Activated T-helper 1 cell treated with anti-CD3 and anti-CD28 coated beads, Interleukin-2, amount 50 U/mL, for 16 hours (primary cell): ENCODE results near the gene WFIKKN2.
A peak's percentile ranks its signal among the peaks of the same experiment; 100 is the strongest.
"Not testable (repeated sequence)": the region's sequence is repeated elsewhere in the genome, so short reads cannot be mapped to it uniquely, and the experiment has no call there.

Experiments used
- DNase-seq, 2 donors: peaks; one replicate each; pipeline ENCODE4 v3.0.0-alpha.2; 2020; ENCODE audit warnings: low read depth in 1 of 2, low spot score in 1 of 2

Gene WFIKKN2

GRCh38 chr17:50853781-50854180, 18.4 kb downstream of the WFIKKN2 start:
- DNase-seq: no peak

GRCh38 chr17:50855708-50856330, 20.4 kb downstream of the WFIKKN2 start:
- DNase-seq: no peak

- DNase-seq: no peak
Observed at GRCh38 chr17:50856431-50856830, 21.0 kb downstream of the WFIKKN2 start.

GRCh38 chr17:50858486-50859225, 23.3 kb downstream of the WFIKKN2 start:
- no peak for DNase-seq

- not testable (repeated sequence) for DNase-seq
Observed at GRCh38 chr17:50859727-50860126, 24.3 kb downstream of the WFIKKN2 start.

GRCh38 chr17:50861334-50861676, 25.9 kb downstream of the WFIKKN2 start:
- no peak for DNase-seq

- DNase-seq: no peak
Observed at GRCh38 chr17:50861822-50862528, 26.6 kb downstream of the WFIKKN2 start.

- DNase-seq: no peak
Observed at GRCh38 chr17:50863221-50863843, 27.9 kb downstream of the WFIKKN2 start.

- DNase-seq: no peak
Observed at GRCh38 chr17:50863931-50864330, 28.5 kb downstream of the WFIKKN2 start.

- DNase-seq: no peak
Observed at GRCh38 chr17:50864747-50865059, 29.3 kb downstream of the WFIKKN2 start.

- peak; percentile 18 to 22 for DNase-seq
Observed at GRCh38 chr17:50865060-50865867, 29.9 kb downstream of the WFIKKN2 start.

GRCh38 chr17:50865868-50866260, 30.5 kb downstream of the WFIKKN2 start:
- DNase-seq: no peak

- DNase-seq: peak; percentile 96
Observed at GRCh38 chr17:50866261-50866949, 31.0 kb downstream of the WFIKKN2 start, which contains the start of gene TOB1. TOB1 (minus strand) TSS chr17:50866354; CDS start chr17:50864017, 2,337 bp downstream.

GRCh38 chr17:50866950-50867362, 31.6 kb downstream of the WFIKKN2 start:
- peak; percentile 41 to 42 for DNase-seq

- peak; percentile 64 to 69 for DNase-seq
Observed at GRCh38 chr17:50867363-50868139, 32.2 kb downstream of the WFIKKN2 start.

- no peak for DNase-seq
Observed at GRCh38 chr17:50868140-50868438, 32.7 kb downstream of the WFIKKN2 start.

- no peak for DNase-seq
Observed at GRCh38 chr17:50868602-50869001, 33.2 kb downstream of the WFIKKN2 start.

- no peak for DNase-seq
Observed at GRCh38 chr17:50871364-50871763, 36.0 kb downstream of the WFIKKN2 start.

- no peak for DNase-seq
Observed at GRCh38 chr17:50871898-50872297, 36.5 kb downstream of the WFIKKN2 start.
